GM23338 (cell line): Measurements from ENCODE around the gene AKNA. TPM values are rescaled to one million over a fixed set of nuclear protein-coding genes. Genes with fewer than 3 reads are reported as not detected.

Experiments used
- ATAC-seq: fragments of 200-7000 bp; cut with Tn5 transposase; 3 replicates; pipeline ENCODE4 v1.9.1; 2020
- DNase-seq: peaks from one replicate; pipeline ENCODE4 v3.0.0-alpha.2; 2015; ENCODE audit warnings: low spot score
- H2AFZ ChIP-seq: fragments of 200-600 bp; sonication (generic); 2 replicates; pipeline ENCODE4 v1.8.0; 2016; ENCODE audit warnings: antibody characterized with exemption, mild to moderate bottlenecking, moderate library complexity
- H3F3A ChIP-seq: fragments of 200-600 bp; sonication (generic); replicated peaks from 2 replicates; pipeline ENCODE4 v1.8.0; 2017; ENCODE audit warnings: antibody characterized with exemption, mixed run types, low read depth
- H3K27ac ChIP-seq: fragments of 200-600 bp; sonication (generic); 2 replicates; pipeline ENCODE4 v1.6.1; 2016; ENCODE audit warnings: low read depth
- H3K27me3 ChIP-seq: fragments of 200-600 bp; sonication (generic); 2 replicates; pipeline ENCODE4 v1.8.0; 2016; ENCODE audit warnings: mild to moderate bottlenecking, mixed run types, moderate library complexity; ENCODE audit not compliant: insufficient read depth
- H3K36me3 ChIP-seq: fragments of 200-600 bp; sonication (generic); 2 replicates; pipeline ENCODE4 v1.8.0; 2016; ENCODE audit warnings: mild to moderate bottlenecking; ENCODE audit not compliant: insufficient read depth
- H3K4me1 ChIP-seq: fragments of 200-600 bp; sonication (generic); 2 replicates; pipeline ENCODE4 v1.8.0; 2016; ENCODE audit warnings: mild to moderate bottlenecking, moderate library complexity; ENCODE audit not compliant: insufficient read depth
- H3K4me2 ChIP-seq: fragments of 200-600 bp; sonication (generic); 2 replicates; pipeline ENCODE4 v1.7.1; 2017; ENCODE audit warnings: mixed run types
- H3K4me3 ChIP-seq: fragments of 200-600 bp; sonication (generic); 2 replicates; pipeline ENCODE4 v1.6.1; 2016; ENCODE audit warnings: mixed run types
- H3K79me2 ChIP-seq: fragments of 200-600 bp; sonication (generic); replicated peaks from 2 replicates; pipeline ENCODE4 v1.8.0; 2017; ENCODE audit warnings: mild to moderate bottlenecking; ENCODE audit not compliant: insufficient read depth
- H3K9me2 ChIP-seq: fragments of 200-600 bp; sonication (generic); 2 replicates; pipeline ENCODE4 v1.8.0; 2017; ENCODE audit not compliant: insufficient read depth
- H4K20me1 ChIP-seq: fragments of 200-600 bp; sonication (generic); replicated peaks from 2 replicates; pipeline ENCODE4 v1.8.0; 2017; ENCODE audit warnings: mild to moderate bottlenecking; ENCODE audit not compliant: insufficient read depth
- H3K27ac Mint-ChIP-seq: 2 replicates; pipeline ENCODE4 v1.8.0; 2020; ENCODE audit warnings: inconsistent platforms, mild to moderate bottlenecking, moderate library complexity, mixed read lengths
- H3K27me3 Mint-ChIP-seq: 3 replicates; pipeline ENCODE4 v1.8.0; 2022; ENCODE audit warnings: low read depth, mild to moderate bottlenecking, moderate library complexity, mixed read lengths, inconsistent platforms; ENCODE audit not compliant: insufficient read depth, poor library complexity
- H3K36me3 Mint-ChIP-seq: 3 replicates; pipeline ENCODE4 v1.8.0; 2021; ENCODE audit warnings: low read depth, mild to moderate bottlenecking, inconsistent platforms, moderate library complexity, mixed read lengths
- H3K4me1 Mint-ChIP-seq: 3 replicates; pipeline ENCODE4 v1.8.0; 2020; ENCODE audit warnings: mild to moderate bottlenecking, inconsistent platforms, mixed read lengths
- H3K4me3 Mint-ChIP-seq: 3 replicates; pipeline ENCODE4 v1.8.0; 2021; ENCODE audit warnings: moderate library complexity, mild to moderate bottlenecking, inconsistent platforms, mixed read lengths
- H3K9me3 Mint-ChIP-seq: 3 replicates; pipeline ENCODE4 v1.8.0; 2020; ENCODE audit warnings: moderate library complexity, mild to moderate bottlenecking, inconsistent platforms, mixed read lengths
- CREB1 ChIP-seq: fragments of 250-450 bp; sonication (Bioruptor Pico); IDR thresholded peaks from 2 replicates; pipeline ENCODE4 v1.5.0; 2020; ENCODE audit warnings: low read depth, mild to moderate bottlenecking, moderate library complexity
- CTCF ChIP-seq, 2 experiments: fragments of 200-600 bp in 1 of 2; sonication (generic) in 1 of 2; conservative IDR thresholded peaks; 2 replicates each; pipeline versions ENCODE4 v1.5.1 to v1.6.1; 2016 to 2017; ENCODE audit warnings: antibody characterized with exemption in 2 of 2, low read depth in 2 of 2, mild to moderate bottlenecking in 2 of 2, moderate library complexity in 1 of 2
- ETS1 ChIP-seq: IDR thresholded peaks from 2 replicates; pipeline ENCODE4 v1.6.1; 2016; ENCODE audit warnings: antibody characterized with exemption
- EZH2 ChIP-seq: fragments of 200-600 bp; sonication (generic); IDR thresholded peaks from one replicate; pipeline ENCODE4 v1.8.0; 2017; ENCODE audit warnings: antibody characterized with exemption, mild to moderate bottlenecking, low read depth; ENCODE audit not compliant: unreplicated experiment
- EZH2phosphoT487 ChIP-seq: fragments of 200-600 bp; sonication (generic); IDR thresholded peaks from one replicate; pipeline ENCODE4 v1.8.1; 2018; ENCODE audit warnings: antibody characterized with exemption; ENCODE audit not compliant: unreplicated experiment
- NANOG ChIP-seq: IDR thresholded peaks from 2 replicates; pipeline ENCODE4 v1.6.1; 2016; ENCODE audit warnings: antibody characterized with exemption, borderline replicate concordance
- POLR2AphosphoS5 ChIP-seq: IDR thresholded peaks from 2 replicates; pipeline ENCODE4 v1.6.1; 2016; ENCODE audit warnings: antibody characterized with exemption, low read depth
- REST ChIP-seq: IDR thresholded peaks from one replicate; pipeline ENCODE4 v1.6.1; 2018; ENCODE audit warnings: antibody characterized with exemption; ENCODE audit not compliant: unreplicated experiment
- STAT1 ChIP-seq: IDR thresholded peaks from one replicate; pipeline ENCODE4 v1.6.1; 2016; ENCODE audit warnings: antibody characterized with exemption; ENCODE audit not compliant: unreplicated experiment
- ZNF114 ChIP-seq: fragments of 250-450 bp; sonication (Bioruptor Pico); IDR thresholded peaks from 2 replicates; pipeline ENCODE4 v1.5.0; 2020; ENCODE audit warnings: mild to moderate bottlenecking, moderate library complexity
- ZNF331 ChIP-seq: fragments of 250-450 bp; sonication (Bioruptor Pico); IDR thresholded peaks from 2 replicates; pipeline ENCODE4 v1.5.0; 2020; ENCODE audit warnings: low read depth, mild to moderate bottlenecking, moderate library complexity
- ZNF462 ChIP-seq: fragments of 250-450 bp; sonication (Bioruptor Pico); IDR thresholded peaks from 2 replicates; pipeline ENCODE4 v1.5.0; 2020; ENCODE audit warnings: mild to moderate bottlenecking, moderate library complexity
- polyA plus RNA-seq: library from polyadenylated mRNA; unstranded; fragments of >200 nt; fragmentation: Nextera tagmentation; extraction: Ambion mirVana; gene quantifications from 2 replicates; pipeline ENCODE4 v1.2.1, GENCODE V29; 2016
- total RNA-seq: library from RNA; depleted of rRNA; stranded (reverse); fragments of >200 nt; shearing (Covaris generic); gene quantifications from 2 replicates; pipeline ENCODE4 v1.2.3, GENCODE V29; 2014

Gene AKNA
- total and polyA plus RNA-seq, 2 experiments from 2014 or later: 9.0 to 28.1 TPM

GRCh38 chr9:114410910-114411309, 23.1 kb upstream of the AKNA start (continued):
- no peak for TF ChIP-seq ZNF462 (CRISPR knock-in tag)
- TF ChIP-seq ZNF114 (CRISPR knock-in tag): no peak
- TF ChIP-seq ETS1: no peak
- no peak for TF ChIP-seq POLR2AphosphoS5
- TF ChIP-seq EZH2phosphoT487: no peak
- TF ChIP-seq NANOG: no peak
- no peak for TF ChIP-seq STAT1
- TF ChIP-seq ZNF331 (CRISPR knock-in tag): no peak

- H3K9me3 Mint-ChIP-seq: no peaks in the 10 kb centered on the region
- ATAC-seq: no peak
- TF ChIP-seq EZH2 (no peak), CTCF (conservative IDR thresholded peaks at IDR 0.05; ENCODE audit: low read depth in 2 of 2) (no peak), ETS1 (no peak), REST (no peak), CREB1 (CRISPR knock-in tag) (no peak)
Measured at GRCh38 chr9:114409842-114410241, 22.1 kb upstream of the AKNA start.

More at GRCh38 chr9:114409842-114410241, 22.1 kb upstream of the AKNA start:
- Histone ChIP-seq H4K20me1 (no peaks in the 10 kb centered on the region), H3K4me1 (peaks cover 20% of the 10 kb centered on the region; the same call in 1 of the 2 replicates), H2AFZ (no peak overlapping the region), H3K9me2 (no peaks in the 10 kb centered on the region), H3K27ac (no peak overlapping the region), H3K79me2 (no peaks in the 10 kb centered on the region), H3F3A (no peaks in the 10 kb centered on the region), H3K4me3 (no peak overlapping the region), H3K4me2 (no peak overlapping the region), H3K27me3 (no peaks in the 10 kb centered on the region), H3K36me3 (no peaks in the 10 kb centered on the region)
- Mint-ChIP-seq H3K27ac (no peak overlapping the region), H3K27me3 (peaks cover 19% of the 10 kb centered on the region), H3K4me1 (peaks cover 49% of the 10 kb centered on the region), H3K4me3 (no peak overlapping the region), H3K36me3 (no peaks in the 10 kb centered on the region)
- DNase-seq: no peak
